PC-3 (cell line): ENCODE results near the gene CPSF4L. TPM values are rescaled to one million over a fixed set of nuclear protein-coding genes. Genes with fewer than 3 reads are reported as not detected.

Experiments
- ATAC-seq: fragments of 200-7000 bp; cut with Tn5 transposase; 2 replicates; pipeline ENCODE4 v1.9.1; 2020; ENCODE audit warnings: mild to moderate bottlenecking, moderate library complexity
- BruUV-seq: library from RNA; stranded (reverse); fragments of 400-500 nt; replicated peaks from 2 replicates; lab custom pipeline; 2021; lab: Mats Ljungman, UMichigan
- CTCF ChIA-PET: fragments of 300-600 bp; sonication (Branson Sonifier 250); formaldehyde crosslinking; loops from one replicate; lab custom pipeline; 2022; ENCODE audit warnings: antibody characterized with exemption; lab: Charles Lee
- POLR2A ChIA-PET: fragments of 300-600 bp; sonication (Branson Sonifier 250); formaldehyde crosslinking; loops from one replicate; lab custom pipeline; 2022; ENCODE audit warnings: antibody characterized with exemption; ENCODE audit not compliant: unreplicated experiment; lab: Charles Lee
- DNase-seq: peaks from one replicate; pipeline ENCODE4 v3.0.0-alpha.2; 2015
- H2AFZ ChIP-seq: fragments of 300-600 bp; sonication (generic); 2 replicates; pipeline ENCODE4 v1.6.0; 2016; ENCODE audit warnings: antibody characterized with exemption, low read length
- H3F3A ChIP-seq: fragments of 300-600 bp; sonication (generic); one replicate; pipeline ENCODE4 v1.6.0; 2017; ENCODE audit warnings: antibody characterized with exemption, low read length, control low read depth, mild to moderate bottlenecking; ENCODE audit not compliant: unreplicated experiment
- H3K27ac ChIP-seq: fragments of 300-600 bp; sonication (generic); 2 replicates; pipeline ENCODE4 v1.5.1; 2016; ENCODE audit warnings: mild to moderate bottlenecking, low read length
- H3K27me3 ChIP-seq: fragments of 300-600 bp; sonication (generic); 2 replicates; pipeline ENCODE4 v1.6.1; 2016; ENCODE audit warnings: low read length, mixed read lengths
- H3K36me3 ChIP-seq: fragments of 300-600 bp; sonication (generic); 2 replicates; pipeline ENCODE4 v1.6.1; 2016; ENCODE audit warnings: low read depth, mixed run types, low read length, mixed read lengths
- H3K4me1 ChIP-seq: fragments of 300-600 bp; sonication (generic); 2 replicates; pipeline ENCODE4 v1.5.1; 2016; ENCODE audit warnings: low read length; ENCODE audit not compliant: insufficient read depth
- H3K4me2 ChIP-seq: fragments of 300-600 bp; sonication (generic); 2 replicates; pipeline ENCODE4 v1.6.0; 2016; ENCODE audit warnings: low read length
- H3K4me3 ChIP-seq: fragments of 300-600 bp; sonication (generic); 2 replicates; pipeline ENCODE4 v1.5.1; 2016; ENCODE audit warnings: mild to moderate bottlenecking, low read length, mixed read lengths
- H3K79me2 ChIP-seq: fragments of 300-600 bp; sonication (generic); 2 replicates; pipeline ENCODE4 v1.6.1; 2017; ENCODE audit warnings: low read length, mixed read lengths
- H3K9ac ChIP-seq: fragments of 300-600 bp; sonication (generic); 2 replicates; pipeline ENCODE4 v1.6.0; 2016; ENCODE audit warnings: mild to moderate bottlenecking, low read length
- H3K9me2 ChIP-seq: fragments of 300-600 bp; sonication (generic); replicated peaks from 2 replicates; pipeline ENCODE4 v1.6.1; 2016; ENCODE audit warnings: mixed run types, low read length, mixed read lengths
- H3K9me3 ChIP-seq: fragments of 300-600 bp; sonication (generic); 2 replicates; pipeline ENCODE4 v1.6.1; 2016; ENCODE audit warnings: low read length, mixed read lengths
- H4K20me1 ChIP-seq: fragments of 300-600 bp; sonication (generic); 2 replicates; pipeline ENCODE4 v1.6.1; 2016; ENCODE audit warnings: low read length, mixed read lengths
- CTCF ChIP-seq: fragments of 300-600 bp; sonication (generic); conservative IDR thresholded peaks from 2 replicates; pipeline ENCODE4 v1.5.1; 2017; ENCODE audit warnings: antibody characterized with exemption, low read depth, mild to moderate bottlenecking, low read length
- EZH2 ChIP-seq: fragments of 300-600 bp; sonication (generic); IDR thresholded peaks from one replicate; pipeline ENCODE4 v1.6.1; 2017; ENCODE audit warnings: antibody characterized with exemption, mild to moderate bottlenecking, low read length; ENCODE audit not compliant: unreplicated experiment
- EZH2phosphoT487 ChIP-seq: fragments of 300-600 bp; sonication (generic); IDR thresholded peaks from 2 replicates; pipeline ENCODE4 v1.6.1; 2018; ENCODE audit warnings: mild to moderate bottlenecking, antibody characterized with exemption, low read length, borderline replicate concordance
- intact Hi-C: fragments of 100-400 bp; cut with micrococcal nuclease; formaldehyde crosslinking; loops from 2 replicates; pipeline ENCODE4 v1.9.0; 2023
- total RNA-seq: library from RNA; depleted of rRNA; stranded (reverse); fragments of >200 nt; gene quantifications from 2 replicates; pipeline ENCODE4 v1.2.3, GENCODE V29; 2014

The CPSF4L gene
- total RNA-seq, 1 experiment from 2014 or later = not detected

- BruUV-seq = no TSS peak
- ChIA-PET CTCF (no interaction called here), POLR2A (no interaction called here)
- intact Hi-C loops = no loop called here
- Histone ChIP-seq H3F3A (peaks cover 6% of the 10 kb centered on the region), H3K4me3 (no peak overlapping the region), H3K4me2 (no peak overlapping the region), H3K4me1 (peaks cover 27% of the 10 kb centered on the region), H3K9ac (no peak overlapping the region), H3K27me3 (no peaks in the 10 kb centered on the region), H3K27ac (no peak overlapping the region), H3K9me2 (no peaks in the 10 kb centered on the region), H3K9me3 (no peaks in the 10 kb centered on the region), H2AFZ (no peak overlapping the region), H3K79me2 (peaks cover 69% of the 10 kb centered on the region), H4K20me1 (peaks cover 8% of the 10 kb centered on the region; the same call in 1 of the 2 replicates), H3K36me3 (peaks cover 10% of the 10 kb centered on the region; the same call in 1 of the 2 replicates)
- no peak for DNase-seq
- no peak for TF ChIP-seq EZH2phosphoT487
- no peak for TF ChIP-seq CTCF
- no peak for TF ChIP-seq EZH2
- no peak for ATAC-seq
These were observed 36.9 kb downstream of the CPSF4L start for GRCh38 chr17:73224663-73225305.

GRCh38 chr17:73224237-73224636, 37.4 kb downstream of the CPSF4L start:
- no TSS peak for BruUV-seq
- Histone ChIP-seq H3K4me3 (no peak overlapping the region), H3K27ac (no peak overlapping the region), H2AFZ (no peak overlapping the region), H3K4me2 (no peak overlapping the region), H3K27me3 (no peaks in the 10 kb centered on the region), H3F3A (peaks cover 4% of the 10 kb centered on the region), H3K9me2 (no peaks in the 10 kb centered on the region), H3K9ac (no peak overlapping the region), H3K4me1 (peaks cover 24% of the 10 kb centered on the region), H3K79me2 (peaks cover 64% of the 10 kb centered on the region), H3K36me3 (peaks cover 10% of the 10 kb centered on the region; the same call in 1 of the 2 replicates), H4K20me1 (peaks cover 8% of the 10 kb centered on the region; the same call in 1 of the 2 replicates), H3K9me3 (no peaks in the 10 kb centered on the region)
- POLR2A ChIA-PET = no interaction called here
- DNase-seq = no peak
- TF ChIP-seq EZH2 (no peak), CTCF (no peak)
- CTCF ChIA-PET = no interaction called here
- intact Hi-C loops = no loop called here
- no peak for ATAC-seq

- BruUV-seq = no TSS peak
These were observed 38.0 kb downstream of the CPSF4L start for GRCh38 chr17:73223626-73224230.

More at GRCh38 chr17:73223626-73224230, 38.0 kb downstream of the CPSF4L start:
- POLR2A ChIA-PET = no interaction called here
- H3K79me2 ChIP-seq = peaks cover 59% of the 10 kb centered on the region
- no peaks in the 10 kb centered on the region for H3K9me3 ChIP-seq
- no peaks in the 10 kb centered on the region for H3K27me3 ChIP-seq
- CTCF ChIA-PET = no interaction called here
- H3K4me1 ChIP-seq = peaks cover 19% of the 10 kb centered on the region
- H3K4me3 ChIP-seq = no peak overlapping the region
- peaks cover 10% of the 10 kb centered on the region; the same call in 1 of the 2 replicates for H3K36me3 ChIP-seq
- no peak overlapping the region for H3K27ac ChIP-seq
- H2AFZ ChIP-seq = no peak overlapping the region
- H3F3A ChIP-seq = no peaks in the 10 kb centered on the region
- peaks cover 8% of the 10 kb centered on the region; the same call in 1 of the 2 replicates for H4K20me1 ChIP-seq
- ATAC-seq = no peak
- intact Hi-C loops = no loop called here
- H3K9ac ChIP-seq = no peak overlapping the region
- no peaks in the 10 kb centered on the region for H3K9me2 ChIP-seq
- H3K4me2 ChIP-seq = no peak overlapping the region
- DNase-seq = no peak
- TF ChIP-seq EZH2phosphoT487 = no peak
- TF ChIP-seq CTCF = no peak
- no peak for TF ChIP-seq EZH2
